CD4-positive, alpha-beta T cell (primary cell): Measurements from ENCODE around the gene MTMR12. TPM values are rescaled to one million over a fixed set of nuclear protein-coding genes. Genes with fewer than 3 reads are reported as not detected.

Source experiments
- ATAC-seq: fragments of 200-7000 bp; cut with Tn5 transposase; one replicate; pipeline ENCODE4 v1.10.0; 2022; ENCODE audit warnings: mild to moderate bottlenecking; ENCODE audit not compliant: poor library complexity
- CTCF ChIA-PET: fragments of 350-600 bp; sonication (Branson Sonifier 250); formaldehyde crosslinking; loops from one replicate; lab custom pipeline; 2021; ENCODE audit warnings: antibody characterized with exemption, inconsistent platforms; lab: Charles Lee
- POLR2A ChIA-PET: fragments of 350-600 bp; sonication (Branson Sonifier 250); formaldehyde crosslinking; loops from one replicate; lab custom pipeline; 2021; ENCODE audit warnings: antibody characterized with exemption, inconsistent platforms; lab: Charles Lee
- DNase-seq, 14 experiments: peaks; one replicate each; pipeline ENCODE4 v3.0.0-alpha.2; 2013 to 2020; ENCODE audit warnings: mixed read lengths in 2 of 14
- H3K27ac ChIP-seq, 2 donors: one replicate each; pipeline versions ENCODE4 v1.5.1 to v1.7.0; 2013; ENCODE audit warnings: low read length in 2 of 2, low read depth in 1 of 2, mild to moderate bottlenecking in 1 of 2
- H3K27me3 ChIP-seq, 2 experiments: 1 replicate in 1 of 2; 2 replicates in 1 of 2; pipeline versions ENCODE4 v1.6.1 to v1.7.0; 2013; ENCODE audit warnings: low read length in 2 of 2, control low read depth in 1 of 2, mild to moderate bottlenecking in 1 of 2, moderate library complexity in 1 of 2; ENCODE audit not compliant: insufficient read depth in 2 of 2, control insufficient read depth in 1 of 2
- H3K36me3 ChIP-seq: one replicate; pipeline ENCODE4 v1.6.1; 2013; ENCODE audit warnings: low read length, control low read depth; ENCODE audit not compliant: insufficient read depth
- H3K4me1 ChIP-seq: one replicate; pipeline ENCODE4 v1.6.1; 2013; ENCODE audit warnings: low read length, control low read depth; ENCODE audit not compliant: insufficient read depth
- H3K4me3 ChIP-seq: one replicate; pipeline ENCODE4 v1.5.1; 2013; ENCODE audit warnings: mild to moderate bottlenecking, low read length, moderate library complexity
- H3K9me3 ChIP-seq, 2 experiments: 1 replicate in 1 of 2; 2 replicates in 1 of 2; pipeline versions ENCODE4 v1.6.1 to v1.7.0; 2013; ENCODE audit warnings: low read length in 2 of 2, mild to moderate bottlenecking in 2 of 2, control low read depth in 1 of 2, moderate library complexity in 1 of 2; ENCODE audit not compliant: control insufficient read depth in 1 of 2, insufficient read depth in 1 of 2
- H3K27ac Mint-ChIP-seq: one replicate; pipeline ENCODE4 v1.8.0; 2020; ENCODE audit warnings: mixed read lengths
- H3K27me3 Mint-ChIP-seq: one replicate; pipeline ENCODE4 v1.8.0; 2021; ENCODE audit warnings: mixed read lengths
- H3K36me3 Mint-ChIP-seq: one replicate; pipeline ENCODE4 v1.8.0; 2021; ENCODE audit warnings: low read depth, mixed read lengths
- H3K4me1 Mint-ChIP-seq: one replicate; pipeline ENCODE4 v1.8.0; 2021; ENCODE audit warnings: low read depth, mixed read lengths
- H3K4me3 Mint-ChIP-seq: one replicate; pipeline ENCODE4 v1.8.0; 2020; ENCODE audit warnings: mild to moderate bottlenecking, mixed read lengths
- H3K9me3 Mint-ChIP-seq: one replicate; pipeline ENCODE4 v1.8.0; 2020; ENCODE audit warnings: mixed read lengths
- intact Hi-C, 2 experiments: fragments of 100-400 bp; cut with DNase I in 1 of 2; cut with micrococcal nuclease in 1 of 2; formaldehyde crosslinking; loops; one replicate each; pipeline versions ENCODE4 v1.15.1 to v1.9.0; 2023 to 2025; cut with DNase I, micrococcal nuclease
- total RNA-seq, 174 experiments: library from RNA in 2 of 174; stranded (reverse) in 2 of 174; gene quantifications; one replicate each; pipeline ENCODE4 v1.2.3 and lab custom pipeline; 2021 to 2026
- TF ChIP-seq, protein P1 (sequence below): fragments of 200-600 bp; IDR thresholded peaks from one replicate; pipeline ENCODE4 v1.8.0; 2022; ENCODE audit warnings: antibody characterized with exemption, mild to moderate bottlenecking

The MTMR12 gene
- total RNA-seq, 2 experiments from 2014 or later: 15.9 to 18.3 TPM

DNA sequence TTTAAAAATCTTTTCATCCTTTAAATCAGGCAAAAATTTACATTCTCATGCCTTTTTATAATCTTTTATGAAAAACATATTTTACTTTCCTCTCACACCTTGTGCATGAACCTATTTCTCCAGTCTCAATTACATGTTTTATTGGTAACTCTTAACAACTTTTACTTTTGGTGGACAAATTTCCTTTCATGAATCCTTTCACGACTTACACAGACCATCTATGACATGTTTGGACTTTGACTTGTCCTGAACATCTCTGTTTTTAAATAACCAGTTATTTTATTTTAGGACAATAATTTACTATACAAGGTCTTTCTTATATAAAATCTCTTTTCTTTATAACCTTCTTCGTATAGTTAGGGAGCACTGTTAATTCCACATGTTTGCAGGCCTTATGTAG lies 26.5 kb upstream of the MTMR12 start:
- H3K4me3 ChIP-seq: no peak overlapping the region
- Mint-ChIP-seq H3K27ac (no peak overlapping the region), H3K4me3 (no peak overlapping the region), H3K27me3 (no peaks in the 10 kb centered on the region), H3K36me3 (peaks cover 8% of the 10 kb centered on the region), H3K9me3 (peaks cover 5% of the 10 kb centered on the region), H3K4me1 (no peaks in the 10 kb centered on the region)
- H3K27me3 ChIP-seq: peaks cover 0 to 4% of the 10 kb centered on the region in 2 experiments
- DNase-seq (no peak), ATAC-seq (no peak)
- ChIA-PET CTCF (no interaction called here), POLR2A (no interaction called here)
- intact Hi-C loops: no loop called here
- no peaks in the 10 kb centered on the region for H3K4me1 ChIP-seq
- TF ChIP-seq, protein P1, sequence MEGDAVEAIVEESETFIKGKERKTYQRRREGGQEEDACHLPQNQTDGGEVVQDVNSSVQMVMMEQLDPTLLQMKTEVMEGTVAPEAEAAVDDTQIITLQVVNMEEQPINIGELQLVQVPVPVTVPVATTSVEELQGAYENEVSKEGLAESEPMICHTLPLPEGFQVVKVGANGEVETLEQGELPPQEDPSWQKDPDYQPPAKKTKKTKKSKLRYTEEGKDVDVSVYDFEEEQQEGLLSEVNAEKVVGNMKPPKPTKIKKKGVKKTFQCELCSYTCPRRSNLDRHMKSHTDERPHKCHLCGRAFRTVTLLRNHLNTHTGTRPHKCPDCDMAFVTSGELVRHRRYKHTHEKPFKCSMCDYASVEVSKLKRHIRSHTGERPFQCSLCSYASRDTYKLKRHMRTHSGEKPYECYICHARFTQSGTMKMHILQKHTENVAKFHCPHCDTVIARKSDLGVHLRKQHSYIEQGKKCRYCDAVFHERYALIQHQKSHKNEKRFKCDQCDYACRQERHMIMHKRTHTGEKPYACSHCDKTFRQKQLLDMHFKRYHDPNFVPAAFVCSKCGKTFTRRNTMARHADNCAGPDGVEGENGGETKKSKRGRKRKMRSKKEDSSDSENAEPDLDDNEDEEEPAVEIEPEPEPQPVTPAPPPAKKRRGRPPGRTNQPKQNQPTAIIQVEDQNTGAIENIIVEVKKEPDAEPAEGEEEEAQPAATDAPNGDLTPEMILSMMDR: no peak
- H3K27ac ChIP-seq: no peak overlapping the region
- no peaks in the 10 kb centered on the region for H3K36me3 ChIP-seq
- H3K9me3 ChIP-seq: peaks cover 23% of the 10 kb centered on the region in 2 experiments

DNA sequence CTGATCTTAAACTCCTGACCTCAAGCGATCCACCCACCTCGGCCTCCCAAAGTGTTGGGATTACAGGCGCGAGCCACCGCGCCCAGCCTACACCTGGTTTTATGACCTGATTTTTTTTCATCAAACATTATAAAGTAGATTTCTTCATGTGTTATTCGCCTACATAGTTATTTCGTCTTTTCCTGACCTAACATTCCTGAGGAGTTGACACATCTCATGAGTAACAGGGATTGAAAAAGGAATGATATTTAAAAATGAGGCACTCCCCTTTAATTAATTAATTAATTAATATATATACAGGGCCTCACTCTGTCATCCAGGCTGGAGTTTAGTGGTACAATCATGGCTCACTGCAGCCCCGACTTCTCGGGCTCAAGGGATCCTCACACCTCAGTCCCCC lies 20.2 kb upstream of the MTMR12 start:
- Histone ChIP-seq H3K4me1 (peaks cover 4% of the 10 kb centered on the region), H3K27ac (no peak overlapping the region), H3K27me3 (no peaks in the 10 kb centered on the region), H3K36me3 (no peaks in the 10 kb centered on the region), H3K4me3 (no peak overlapping the region), H3K9me3 (no peaks in the 10 kb centered on the region)
- ATAC-seq (no peak), DNase-seq (no peak)
- H3K9me3 Mint-ChIP-seq: no peaks in the 10 kb centered on the region
- H3K4me1 Mint-ChIP-seq: no peaks in the 10 kb centered on the region
- no peak overlapping the region for H3K4me3 Mint-ChIP-seq
- ChIA-PET CTCF (interaction anchor here (1.2 kb wide), 1 partner anchor 100 kb away, joined by 3 read pairs; no protein-coding TSS in a partner anchor), POLR2A (no interaction called here)
- no peak overlapping the region for H3K27ac Mint-ChIP-seq
- peaks cover 1% of the 10 kb centered on the region for H3K36me3 Mint-ChIP-seq
- intact Hi-C loops: no loop called here
- no peaks in the 10 kb centered on the region for H3K27me3 Mint-ChIP-seq
- TF ChIP-seq, protein P1: no peak

DNA sequence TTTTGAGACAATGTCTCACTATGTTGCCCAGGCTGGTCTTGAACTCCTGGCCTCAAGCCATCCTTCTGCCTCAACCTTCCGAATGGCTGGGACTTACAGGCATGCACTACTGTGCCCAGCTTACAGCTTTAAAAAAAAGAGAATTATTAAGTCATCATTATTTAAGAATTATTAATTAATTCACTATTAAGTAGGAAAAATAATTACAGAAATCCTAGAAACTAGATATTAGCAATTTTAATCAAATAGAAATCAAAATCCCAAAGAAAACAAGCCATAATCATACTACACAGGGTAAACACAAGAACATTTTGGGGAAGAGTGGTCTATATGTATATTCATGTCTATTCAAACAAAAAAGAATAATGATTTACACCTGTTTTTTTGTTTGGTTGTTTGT lies 19.6 kb upstream of the MTMR12 start:
- DNase-seq (no peak), ATAC-seq (no peak)
- Mint-ChIP-seq H3K4me1 (no peaks in the 10 kb centered on the region), H3K4me3 (no peak overlapping the region), H3K9me3 (no peaks in the 10 kb centered on the region), H3K27me3 (no peaks in the 10 kb centered on the region), H3K27ac (no peak overlapping the region), H3K36me3 (no peaks in the 10 kb centered on the region)
- intact Hi-C loops: no loop called here
- POLR2A ChIA-PET: no interaction called here
- H3K9me3 ChIP-seq: no peaks in the 10 kb centered on the region
- H3K4me3 ChIP-seq: no peak overlapping the region
- peaks cover 4% of the 10 kb centered on the region for H3K4me1 ChIP-seq
- H3K27ac ChIP-seq: no peak overlapping the region
- no peaks in the 10 kb centered on the region for H3K36me3 ChIP-seq
- TF ChIP-seq, protein P1: no peak
- no peaks in the 10 kb centered on the region for H3K27me3 ChIP-seq
- CTCF ChIA-PET: interaction anchor here (1.2 kb wide), 1 partner anchor 99 kb away, joined by 3 read pairs; no protein-coding TSS in a partner anchor
